ENCODE data around the gene MAX.

Gene MAX

GRCh38 chr14:65079201-65079600 is 23.1 kb downstream of the MAX start:
- no peaks in the 10 kb centered on the region for H4K20me1 ChIP-seq (ENCODE audit: insufficient read depth)
- peaks cover 16% of the 10 kb centered on the region for H3K4me1 ChIP-seq (ENCODE audit: low read depth, poor library complexity, severe bottlenecking)
- H2AFZ ChIP-seq (ENCODE audit: low read depth) = no peak overlapping the region
- no peak overlapping the region for H3K4me3 ChIP-seq (IDR thresholded peaks at IDR 0.05; ENCODE audit: insufficient read depth, low read depth, low read length)
- no peaks in the 10 kb centered on the region for H3K79me2 ChIP-seq (ENCODE audit: insufficient read depth, low read depth)
- no peaks in the 10 kb centered on the region for H3K27me3 ChIP-seq (ENCODE audit: insufficient read depth, low read depth)
- H3K36me3 ChIP-seq (ENCODE audit: insufficient read depth) = no peaks in the 10 kb centered on the region
- H3K4me2 ChIP-seq = no peak overlapping the region
- no peak overlapping the region for H3K9ac ChIP-seq
- no peak overlapping the region for H3K27ac ChIP-seq
- no peak for TF ChIP-seq CTCF (conservative IDR thresholded peaks at IDR 0.05; ENCODE audit: low read depth, low read length)

GRCh38 chr14:65077318-65077717 is 25.0 kb downstream of the MAX start:
- Histone ChIP-seq H3K27me3 (ENCODE audit: insufficient read depth, low read depth) (no peaks in the 10 kb centered on the region), H3K9ac (no peak overlapping the region), H3K79me2 (ENCODE audit: insufficient read depth, low read depth) (no peaks in the 10 kb centered on the region), H3K4me1 (ENCODE audit: low read depth, poor library complexity, severe bottlenecking) (peaks cover 20% of the 10 kb centered on the region), H3K4me3 (IDR thresholded peaks at IDR 0.05; ENCODE audit: insufficient read depth, low read depth, low read length) (no peak overlapping the region), H3K36me3 (ENCODE audit: insufficient read depth) (no peaks in the 10 kb centered on the region), H4K20me1 (ENCODE audit: insufficient read depth) (no peaks in the 10 kb centered on the region), H3K4me2 (no peak overlapping the region), H2AFZ (ENCODE audit: low read depth) (no peak overlapping the region), H3K27ac (no peak overlapping the region)
- TF ChIP-seq CTCF (conservative IDR thresholded peaks at IDR 0.05; ENCODE audit: low read depth, low read length) = no peak

- Histone ChIP-seq H2AFZ (ENCODE audit: low read depth) (no peak overlapping the region), H3K36me3 (ENCODE audit: insufficient read depth) (no peaks in the 10 kb centered on the region), H3K27ac (no peak overlapping the region), H3K9ac (no peak overlapping the region), H3K27me3 (ENCODE audit: insufficient read depth, low read depth) (no peaks in the 10 kb centered on the region), H4K20me1 (ENCODE audit: insufficient read depth) (no peaks in the 10 kb centered on the region), H3K79me2 (ENCODE audit: insufficient read depth, low read depth) (no peaks in the 10 kb centered on the region), H3K4me1 (ENCODE audit: low read depth, poor library complexity, severe bottlenecking) (peaks cover 27% of the 10 kb centered on the region), H3K4me2 (no peak overlapping the region), H3K4me3 (IDR thresholded peaks at IDR 0.05; ENCODE audit: insufficient read depth, low read depth, low read length) (no peak overlapping the region)
- no peak for TF ChIP-seq CTCF (conservative IDR thresholded peaks at IDR 0.05; ENCODE audit: low read depth, low read length)
These were observed 26.5 kb downstream of the MAX start for GRCh38 chr14:65075628-65076325.

- H2AFZ ChIP-seq (ENCODE audit: low read depth) = no peak overlapping the region
- no peak overlapping the region for H3K9ac ChIP-seq
- H3K27ac ChIP-seq = no peak overlapping the region
- H3K4me1 ChIP-seq (ENCODE audit: low read depth, poor library complexity, severe bottlenecking) = peaks cover 27% of the 10 kb centered on the region
- H4K20me1 ChIP-seq (ENCODE audit: insufficient read depth) = no peaks in the 10 kb centered on the region
- no peak overlapping the region for H3K4me3 ChIP-seq (IDR thresholded peaks at IDR 0.05; ENCODE audit: insufficient read depth, low read depth, low read length)
- no peak overlapping the region for H3K4me2 ChIP-seq
- H3K27me3 ChIP-seq (ENCODE audit: insufficient read depth, low read depth) = no peaks in the 10 kb centered on the region
- H3K36me3 ChIP-seq (ENCODE audit: insufficient read depth) = no peaks in the 10 kb centered on the region
- H3K79me2 ChIP-seq (ENCODE audit: insufficient read depth, low read depth) = no peaks in the 10 kb centered on the region
- no peak for TF ChIP-seq CTCF (conservative IDR thresholded peaks at IDR 0.05; ENCODE audit: low read depth, low read length)
These were observed 27.7 kb downstream of the MAX start for GRCh38 chr14:65074449-65075150.
